Prostate gland (tissue), 2 donors: ENCODE results near the gene SV2B.

Experiments
- CTCF ChIP-seq, 4 experiments: fragments of 200-600 bp in 2 of 4; fragments of 450-650 bp in 2 of 4; sonication (generic) in 2 of 4; IDR thresholded peaks; 1 replicate in 3 of 4; 2 replicates in 1 of 4; pipeline ENCODE4 v1.5.1; 2016 to 2019; ENCODE audit warnings: antibody characterized with exemption in 4 of 4, mild to moderate bottlenecking in 2 of 4, moderate library complexity in 2 of 4
- POLR2A ChIP-seq: fragments of 450-650 bp; IDR thresholded peaks from one replicate; pipeline ENCODE4 v1.6.1; 2016; ENCODE audit warnings: antibody characterized with exemption, mild to moderate bottlenecking
- POLR2AphosphoS5 ChIP-seq: sonication (generic); formaldehyde crosslinking; IDR thresholded peaks from one replicate; pipeline ENCODE4 v1.6.1; 2017; ENCODE audit warnings: antibody characterized with exemption

- TF ChIP-seq CTCF (IDR thresholded peaks at IDR 0.05) (no peak), POLR2A (no peak), POLR2AphosphoS5 (no peak)
Observed at GRCh38 chr15:91338766-91339165, 238.7 kb downstream of the SV2B start.
